Stimulated activated effector memory CD8-positive, alpha-beta T cell treated with anti-CD3 and anti-CD28 coated beads, Interleukin-12 subunit alpha, Interleukin-12 subunit beta, amount 100 ng/mL, for 72 hours (primary cell): ENCODE results near the gene LIMS1.
A peak's percentile ranks its signal among the peaks of the same experiment; 100 is the strongest.
"Not testable (repeated sequence)": the region's sequence is repeated elsewhere in the genome, so short reads cannot be mapped to it uniquely, and the experiment has no call there.

Experiments
- ATAC-seq: fragments of 150-1000 bp; cut with Tn5 transposase; 2 replicates; pipeline ENCODE4 v1.10.0; 2021
- DNase-seq, 2 donors: peaks; one replicate each; pipeline ENCODE4 v3.0.0; 2021 to 2022; ENCODE audit warnings: low spot score in 2 of 2
- H3K27ac Mint-ChIP-seq: one replicate; pipeline ENCODE4 v1.8.0; 2022; ENCODE audit warnings: mild to moderate bottlenecking, mixed read lengths
- H3K36me3 Mint-ChIP-seq: one replicate; pipeline ENCODE4 v1.8.0; 2022; ENCODE audit warnings: mild to moderate bottlenecking, mixed read lengths
- H3K4me1 Mint-ChIP-seq: one replicate; pipeline ENCODE4 v1.8.0; 2022; ENCODE audit warnings: mixed read lengths
- H3K4me3 Mint-ChIP-seq: one replicate; pipeline ENCODE4 v1.8.0; 2022; ENCODE audit warnings: mild to moderate bottlenecking, mixed read lengths
- H3K9me3 Mint-ChIP-seq: one replicate; pipeline ENCODE4 v1.8.0; 2022; ENCODE audit warnings: mixed read lengths

The LIMS1 gene

GRCh38 chr2:108536911-108537310 lies 2.6 kb downstream of the LIMS1 start:
- Mint-ChIP-seq H3K27ac (no peak overlapping the region), H3K4me3 (no peak overlapping the region), H3K36me3 (peaks cover 21% of the 10 kb centered on the region), H3K9me3 (no peaks in the 10 kb centered on the region), H3K4me1 (peaks cover 33% of the 10 kb centered on the region)
- no peak for DNase-seq
- ATAC-seq: no peak

DNA sequence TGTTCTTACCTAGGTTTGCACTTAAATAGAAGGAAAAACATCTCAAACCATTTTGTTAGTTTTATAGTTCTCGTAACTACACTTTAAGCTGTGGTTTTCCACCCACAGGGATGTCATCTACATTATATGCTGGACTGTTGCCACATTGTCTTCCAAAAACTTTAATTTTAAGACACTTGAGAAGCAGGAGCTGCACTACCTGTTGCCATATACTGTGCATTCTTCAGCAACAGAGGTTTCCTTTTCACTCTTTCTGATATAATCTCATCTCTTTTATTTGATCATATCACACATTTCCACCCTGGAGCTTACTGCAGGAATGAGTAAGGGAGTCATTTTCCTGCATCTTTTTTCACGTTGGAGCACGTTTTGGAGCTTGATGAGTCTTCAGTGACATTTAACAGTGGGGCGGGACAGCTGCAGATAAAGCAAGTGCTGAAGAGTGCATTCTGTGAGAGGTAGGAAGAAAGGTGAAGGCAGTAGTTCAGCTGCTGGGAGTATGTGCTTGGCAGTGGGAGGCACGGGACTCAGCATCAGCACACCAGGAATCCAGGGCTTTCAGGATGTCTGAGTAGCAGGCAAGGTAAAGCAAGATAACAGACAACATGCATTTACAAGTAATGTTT lies 3.8 kb downstream of the LIMS1 start:
- DNase-seq: peak in 1 of 2 donors; percentile 18
- H3K36me3 Mint-ChIP-seq: peaks cover 19% of the 10 kb centered on the region
- H3K9me3 Mint-ChIP-seq: no peaks in the 10 kb centered on the region
- H3K27ac Mint-ChIP-seq: no peak overlapping the region
- peaks cover 29% of the 10 kb centered on the region for H3K4me1 Mint-ChIP-seq
- no peak for ATAC-seq
- H3K4me3 Mint-ChIP-seq: no peak overlapping the region

DNA sequence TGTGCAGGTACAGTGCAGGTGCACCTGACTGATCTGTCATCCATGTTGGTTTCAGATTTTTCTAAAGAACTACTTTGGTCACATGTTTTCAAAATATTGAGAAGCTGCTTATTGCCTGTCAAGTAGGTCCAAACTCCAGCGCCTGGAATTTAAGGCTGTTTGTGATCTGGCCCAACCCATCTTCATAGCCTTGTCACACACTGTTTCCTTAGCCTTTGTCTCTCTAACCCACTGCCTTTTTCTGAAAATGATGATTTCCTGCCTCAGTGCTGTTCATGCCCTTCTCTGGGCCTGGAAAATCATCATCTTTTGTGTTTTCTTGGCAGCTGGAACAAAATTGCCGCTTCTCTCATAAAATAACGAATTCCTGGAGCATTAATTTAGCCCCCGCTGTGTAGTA lies 7.2 kb downstream of the LIMS1 start:
- ATAC-seq (no peak), DNase-seq (peak in 1 of 2 donors; percentile 10)
- no peaks in the 10 kb centered on the region for H3K36me3 Mint-ChIP-seq
- H3K9me3 Mint-ChIP-seq: no peaks in the 10 kb centered on the region
- H3K4me3 Mint-ChIP-seq: no peak overlapping the region
- H3K27ac Mint-ChIP-seq: no peak overlapping the region
- peaks cover 19% of the 10 kb centered on the region for H3K4me1 Mint-ChIP-seq

- Mint-ChIP-seq H3K36me3 (no peaks in the 10 kb centered on the region), H3K4me3 (no peak overlapping the region), H3K9me3 (no peaks in the 10 kb centered on the region), H3K4me1 (peaks cover 22% of the 10 kb centered on the region), H3K27ac (no peak overlapping the region)
- DNase-seq (no peak), ATAC-seq (no peak)
These were observed 7.8 kb downstream of the LIMS1 start for GRCh38 chr2:108542071-108542470.

- no peaks in the 10 kb centered on the region for H3K36me3 Mint-ChIP-seq
- H3K9me3 Mint-ChIP-seq: no peaks in the 10 kb centered on the region
- DNase-seq: no peak
- H3K27ac Mint-ChIP-seq: no peak overlapping the region
- no peak for ATAC-seq
- no peak overlapping the region for H3K4me3 Mint-ChIP-seq
- peaks cover 5% of the 10 kb centered on the region for H3K4me1 Mint-ChIP-seq
These were observed 13.3 kb downstream of the LIMS1 start for GRCh38 chr2:108547606-108548005.

DNA sequence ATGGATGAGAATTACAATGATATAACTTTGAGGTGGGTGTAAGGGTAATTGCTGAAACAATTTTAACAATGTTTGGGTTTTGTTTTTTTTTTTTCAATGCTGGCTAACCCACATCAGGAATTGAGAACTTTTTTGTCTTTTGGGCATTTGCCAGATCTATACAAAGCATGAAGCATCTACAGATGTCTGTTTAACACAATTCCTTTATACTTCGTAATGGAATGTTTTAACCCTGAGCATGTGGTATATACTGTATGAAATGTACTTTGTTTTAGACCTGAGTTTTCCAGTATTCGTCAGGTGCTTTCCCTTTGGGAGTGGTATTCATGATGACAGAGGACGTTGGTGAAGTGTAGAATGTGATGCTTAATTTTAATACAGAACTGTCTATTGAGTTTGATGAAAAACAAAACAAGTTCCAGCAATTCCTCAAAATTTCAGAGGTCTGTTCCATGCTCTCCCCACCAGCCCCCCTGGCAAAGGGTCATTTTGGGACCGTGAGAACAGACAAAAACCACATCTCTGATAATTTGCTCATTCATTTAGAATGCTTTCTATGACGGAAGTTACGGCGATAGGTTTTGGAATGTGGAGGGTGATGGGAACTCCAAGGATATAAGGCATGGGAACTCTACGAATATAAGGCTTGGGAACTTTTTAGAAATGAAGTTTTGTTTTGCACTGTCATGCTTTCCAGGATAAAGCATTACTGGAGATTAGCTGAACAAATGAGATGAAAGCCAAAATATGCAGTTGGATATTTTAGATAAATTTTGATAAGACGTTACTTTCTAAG lies 14.1 kb downstream of the LIMS1 start:
- DNase-seq: no peak
- peaks cover 5% of the 10 kb centered on the region for H3K4me1 Mint-ChIP-seq
- ATAC-seq: no peak
- no peaks in the 10 kb centered on the region for H3K36me3 Mint-ChIP-seq
- no peak overlapping the region for H3K4me3 Mint-ChIP-seq
- no peaks in the 10 kb centered on the region for H3K9me3 Mint-ChIP-seq
- H3K27ac Mint-ChIP-seq: no peak overlapping the region

DNA sequence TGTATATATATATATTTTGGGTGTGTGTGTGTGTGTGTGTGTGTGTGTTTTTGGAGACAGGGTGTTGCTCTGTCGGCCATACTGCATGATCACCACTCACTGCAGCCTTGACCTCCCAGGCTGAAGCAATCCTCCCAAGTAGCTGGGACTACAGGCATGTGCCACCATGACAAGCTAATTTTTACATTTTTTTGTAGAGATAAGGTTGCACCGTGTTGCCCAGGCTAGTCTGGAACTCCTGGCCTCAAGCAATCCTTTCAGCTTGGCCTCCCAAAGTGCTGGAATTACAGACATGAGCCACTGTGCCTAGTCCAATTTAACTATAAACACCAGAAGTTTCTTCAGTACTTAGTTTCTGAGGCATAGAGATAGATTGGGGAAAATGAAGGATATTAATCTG lies 18.3 kb downstream of the LIMS1 start:
- DNase-seq: no peak
- Mint-ChIP-seq H3K36me3 (no peaks in the 10 kb centered on the region), H3K27ac (no peak overlapping the region), H3K9me3 (no peaks in the 10 kb centered on the region), H3K4me1 (peaks cover 5% of the 10 kb centered on the region), H3K4me3 (no peak overlapping the region)
- no peak for ATAC-seq

DNA sequence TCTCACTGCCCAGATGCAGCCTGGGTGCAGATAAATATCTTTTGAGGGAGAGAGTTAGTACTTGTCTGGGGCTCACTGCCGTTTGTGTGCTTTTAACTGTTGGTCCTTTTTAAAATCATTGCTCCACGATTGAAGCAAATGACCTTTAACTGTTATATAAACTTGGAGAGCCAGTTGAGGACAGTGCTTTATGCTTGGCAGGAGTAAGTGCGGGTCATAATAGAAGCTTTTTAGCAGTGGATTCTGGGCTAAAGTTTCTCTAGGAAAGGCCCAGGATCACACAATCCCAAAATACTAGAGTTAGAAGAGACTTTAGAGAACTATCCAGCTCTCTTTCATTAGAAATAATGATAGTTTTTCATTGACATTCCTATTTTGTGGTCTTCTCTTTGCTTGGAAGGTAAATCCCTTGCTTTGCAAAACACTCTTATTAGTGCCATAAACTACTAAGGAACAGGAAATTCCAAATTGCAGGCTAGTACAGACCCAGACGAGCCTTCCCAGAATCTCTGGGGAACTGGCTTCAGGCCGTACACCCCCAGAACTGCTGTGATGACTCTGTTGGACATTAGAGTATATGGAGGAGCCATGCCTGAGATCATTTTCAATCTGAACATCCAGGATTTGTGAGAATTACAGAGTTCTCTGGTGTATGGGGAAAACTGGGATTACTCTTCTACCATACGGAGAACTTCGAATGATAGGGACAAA lies 19.1 kb downstream of the LIMS1 start:
- no peak overlapping the region for H3K4me3 Mint-ChIP-seq
- H3K9me3 Mint-ChIP-seq: no peaks in the 10 kb centered on the region
- ATAC-seq: no peak
- H3K4me1 Mint-ChIP-seq: peaks cover 5% of the 10 kb centered on the region
- no peak for DNase-seq
- H3K27ac Mint-ChIP-seq: no peak overlapping the region
- no peaks in the 10 kb centered on the region for H3K36me3 Mint-ChIP-seq

DNA sequence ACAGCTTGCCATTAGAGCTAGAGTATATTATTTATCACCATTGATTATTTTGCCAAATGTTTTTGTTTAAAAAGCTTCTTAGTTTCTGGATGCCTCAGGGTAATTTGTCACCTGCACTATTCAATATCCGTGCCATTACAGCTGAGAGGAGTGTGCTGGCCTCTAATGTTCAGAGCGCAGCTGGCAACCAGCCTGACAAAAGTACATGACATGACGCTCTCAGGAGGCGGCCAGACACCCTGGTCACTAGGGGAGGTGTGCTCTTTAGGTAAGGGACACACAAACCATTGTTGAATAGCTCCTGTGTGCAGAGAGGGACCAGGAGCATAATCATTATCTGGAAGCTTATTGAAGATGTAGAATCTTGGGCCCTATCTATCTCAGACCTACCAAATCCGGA lies 20.3 kb downstream of the LIMS1 start:
- Mint-ChIP-seq H3K27ac (no peak overlapping the region), H3K9me3 (no peaks in the 10 kb centered on the region), H3K4me1 (peaks cover 5% of the 10 kb centered on the region), H3K36me3 (no peaks in the 10 kb centered on the region), H3K4me3 (no peak overlapping the region)
- ATAC-seq (no peak), DNase-seq (no peak)

DNA sequence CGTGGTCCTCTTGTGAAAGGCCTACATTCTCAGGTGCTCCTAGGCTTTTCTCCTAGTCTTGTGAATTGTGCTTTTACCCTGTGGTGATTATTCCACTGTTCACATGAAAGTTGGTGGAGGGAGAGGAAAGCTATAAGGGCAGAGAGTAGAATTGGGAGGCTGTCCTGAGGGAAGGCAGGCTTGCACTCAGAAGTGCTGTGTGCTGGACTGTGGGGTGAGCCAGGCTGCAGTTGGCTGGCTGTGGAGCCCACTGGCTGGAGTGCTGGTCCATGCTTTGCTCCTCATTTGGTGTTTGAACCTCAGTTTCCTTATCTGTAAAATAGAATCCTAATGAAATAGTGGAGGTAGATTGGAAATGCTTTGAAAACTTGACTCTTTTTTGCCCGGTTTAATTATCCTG lies 21.3 kb downstream of the LIMS1 start:
- Mint-ChIP-seq H3K36me3 (no peaks in the 10 kb centered on the region), H3K27ac (no peak overlapping the region), H3K9me3 (no peaks in the 10 kb centered on the region), H3K4me1 (peaks cover 11% of the 10 kb centered on the region), H3K4me3 (no peak overlapping the region)
- no peak for ATAC-seq
- DNase-seq: no peak

GRCh38 chr2:108556581-108556980 lies 22.3 kb downstream of the LIMS1 start:
- H3K4me1 Mint-ChIP-seq: peaks cover 13% of the 10 kb centered on the region
- not testable (repeated sequence) for DNase-seq, H3K36me3 Mint-ChIP-seq, H3K4me3 Mint-ChIP-seq, H3K9me3 Mint-ChIP-seq, ATAC-seq
- peak overlapping the region; percentile 68 for H3K27ac Mint-ChIP-seq

GRCh38 chr2:108560241-108560811 lies 26.1 kb downstream of the LIMS1 start:
- no peak for ATAC-seq
- no peaks in the 10 kb centered on the region for H3K36me3 Mint-ChIP-seq
- peaks cover 19% of the 10 kb centered on the region for H3K4me1 Mint-ChIP-seq
- H3K9me3 Mint-ChIP-seq: no peaks in the 10 kb centered on the region
- no peak overlapping the region for H3K4me3 Mint-ChIP-seq
- no peak overlapping the region for H3K27ac Mint-ChIP-seq
- no peak for DNase-seq

DNA sequence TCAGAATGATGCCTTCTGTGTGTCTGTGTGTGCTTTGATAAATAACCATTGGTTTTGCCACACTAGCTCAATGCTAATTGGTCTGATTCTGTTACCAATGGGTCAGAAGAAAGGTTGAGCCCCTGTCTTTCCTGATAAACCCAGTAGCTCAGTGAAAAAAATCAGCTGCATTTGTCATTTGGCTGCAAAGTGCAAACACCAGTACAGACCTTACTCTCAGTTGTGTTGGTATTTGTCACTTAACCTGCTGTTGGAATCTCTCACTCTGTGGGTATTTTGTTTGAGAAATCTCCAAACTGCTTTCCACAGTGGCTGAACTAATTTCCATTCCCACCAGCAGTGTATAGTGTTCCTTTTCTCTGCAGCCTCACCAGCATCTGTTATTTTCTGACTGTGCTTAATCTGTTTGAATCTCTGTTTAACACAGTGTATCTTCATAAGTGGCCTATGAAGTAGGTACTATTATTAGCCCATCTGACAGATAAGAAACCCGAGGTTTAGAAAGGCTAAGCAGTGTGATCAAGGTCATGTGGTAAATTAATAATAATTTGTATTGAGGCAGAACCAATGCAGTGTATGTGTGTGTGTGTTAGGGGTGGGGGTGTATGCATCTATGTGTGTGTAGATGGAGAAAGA lies 26.7 kb downstream of the LIMS1 start:
- no peak overlapping the region for H3K4me3 Mint-ChIP-seq
- DNase-seq: no peak
- ATAC-seq: no peak
- H3K9me3 Mint-ChIP-seq: no peaks in the 10 kb centered on the region
- no peaks in the 10 kb centered on the region for H3K36me3 Mint-ChIP-seq
- peaks cover 25% of the 10 kb centered on the region for H3K4me1 Mint-ChIP-seq
- no peak overlapping the region for H3K27ac Mint-ChIP-seq

DNA sequence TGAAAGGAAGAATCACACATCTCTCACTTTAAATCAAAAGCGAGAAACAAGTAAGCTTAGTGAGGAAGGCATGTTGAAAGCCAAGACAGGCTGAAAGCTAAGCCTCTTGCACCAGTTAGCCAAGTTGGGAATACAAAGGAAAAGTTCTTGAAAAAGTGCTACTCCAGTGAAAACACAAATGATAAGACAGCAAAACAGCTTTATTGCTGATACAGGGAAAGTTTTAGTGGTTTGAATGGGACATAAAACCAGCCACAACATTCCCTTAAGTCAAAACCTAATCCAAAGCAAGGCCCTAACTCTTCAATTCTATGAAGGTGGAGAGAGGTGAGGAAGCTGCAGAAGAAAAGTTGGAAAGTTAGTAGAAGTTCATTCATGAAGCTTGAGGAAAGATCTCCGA lies 28.0 kb downstream of the LIMS1 start:
- no peaks in the 10 kb centered on the region for H3K36me3 Mint-ChIP-seq
- no peak for ATAC-seq
- no peaks in the 10 kb centered on the region for H3K9me3 Mint-ChIP-seq
- no peak overlapping the region for H3K4me3 Mint-ChIP-seq
- H3K27ac Mint-ChIP-seq: no peak overlapping the region
- DNase-seq: no peak
- H3K4me1 Mint-ChIP-seq: peaks cover 22% of the 10 kb centered on the region

DNA sequence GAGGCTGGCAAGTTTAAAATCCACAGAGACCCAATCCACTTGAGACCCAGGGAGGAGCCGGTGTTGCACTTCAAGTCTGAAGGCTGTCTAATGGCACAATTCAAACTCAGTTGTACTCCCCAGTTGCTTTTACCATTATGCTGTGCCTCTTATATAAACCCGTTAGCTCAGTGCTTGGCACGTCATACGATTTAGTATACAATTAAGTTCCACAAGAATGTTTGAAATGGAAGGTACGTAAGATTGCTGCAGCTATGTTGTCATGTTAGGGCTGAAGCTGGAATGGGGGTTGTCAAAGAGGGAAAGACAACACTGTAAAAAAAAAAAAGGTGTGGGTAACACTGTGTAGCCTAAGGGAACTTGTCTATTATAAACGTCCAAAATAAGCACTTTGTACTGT lies 30.2 kb downstream of the LIMS1 start:
- no peak overlapping the region for H3K27ac Mint-ChIP-seq
- H3K36me3 Mint-ChIP-seq: no peaks in the 10 kb centered on the region
- DNase-seq: peak in 1 of 2 donors; percentile 7
- H3K4me3 Mint-ChIP-seq: no peak overlapping the region
- no peaks in the 10 kb centered on the region for H3K9me3 Mint-ChIP-seq
- no peak for ATAC-seq
- H3K4me1 Mint-ChIP-seq: peaks cover 29% of the 10 kb centered on the region
